NT2/D1 (cell line): Measurements from ENCODE around the gene NEU2.

ENCODE experiments used
- DNase-seq: peaks from one replicate; pipeline ENCODE4 v3.0.0-alpha.2; 2011; ENCODE audit warnings: low read depth, low spot score
- H3K27me3 ChIP-seq: 2 replicates; pipeline ENCODE4 v1.6.0; 2011; ENCODE audit warnings: mild to moderate bottlenecking; ENCODE audit not compliant: insufficient read length, insufficient read depth
- H3K36me3 ChIP-seq: 2 replicates; pipeline ENCODE4 v1.6.1; 2011; ENCODE audit warnings: mild to moderate bottlenecking, low read length, mixed read lengths; ENCODE audit not compliant: insufficient read depth, insufficient read length
- H3K4me1 ChIP-seq: 2 replicates; pipeline ENCODE4 v1.5.1; 2011; ENCODE audit not compliant: insufficient read depth, insufficient read length
- H3K4me3 ChIP-seq: 2 replicates; pipeline ENCODE4 v1.5.1; 2011; ENCODE audit warnings: low read depth; ENCODE audit not compliant: insufficient read length
- H3K9ac ChIP-seq: 2 replicates; pipeline ENCODE4 v1.6.0; 2011; ENCODE audit warnings: low read depth; ENCODE audit not compliant: insufficient read length
- H3K9me3 ChIP-seq: 2 replicates; pipeline ENCODE4 v1.5.1; 2011; ENCODE audit warnings: mild to moderate bottlenecking, low read length; ENCODE audit not compliant: insufficient read depth
- SUZ12 ChIP-seq: IDR thresholded peaks from 2 replicates; pipeline ENCODE4 v1.6.1; 2011; ENCODE audit not compliant: insufficient read length, insufficient read depth; ENCODE audit errors: extremely low read depth
- YY1 ChIP-seq: IDR thresholded peaks from 2 replicates; pipeline ENCODE4 v1.6.1; 2011; ENCODE audit not compliant: insufficient read length, insufficient read depth
- ZNF274 ChIP-seq: IDR thresholded peaks from 2 replicates; pipeline ENCODE4 v1.6.1; 2011; ENCODE audit warnings: mild to moderate bottlenecking, low read depth, low read length

NEU2 gene

GRCh38 chr2:233060980-233061590, 28.6 kb downstream of the NEU2 start:
- Histone ChIP-seq H3K4me3 (no peak overlapping the region), H3K4me1 (peaks cover 26% of the 10 kb centered on the region), H3K36me3 (no peaks in the 10 kb centered on the region), H3K9me3 (no peaks in the 10 kb centered on the region), H3K27me3 (peaks cover under 1% of the 10 kb centered on the region), H3K9ac (no peak overlapping the region)
- TF ChIP-seq YY1 = no peak
- TF ChIP-seq ZNF274 = no peak
- no peak for TF ChIP-seq SUZ12
- DNase-seq = no peak

- no peak overlapping the region for H3K4me3 ChIP-seq
- TF ChIP-seq SUZ12 (no peak), ZNF274 (no peak), YY1 (no peak)
These were observed 29.3 kb downstream of the NEU2 start for GRCh38 chr2:233061591-233062450.

GRCh38 chr2:233062451-233062850, 30.0 kb downstream of the NEU2 start:
- Histone ChIP-seq H3K27me3 (no peaks in the 10 kb centered on the region), H3K9ac (no peak overlapping the region), H3K4me3 (no peak overlapping the region), H3K9me3 (no peaks in the 10 kb centered on the region), H3K4me1 (peaks cover 26% of the 10 kb centered on the region), H3K36me3 (no peaks in the 10 kb centered on the region)
- TF ChIP-seq YY1 = no peak
- TF ChIP-seq ZNF274 = no peak
- no peak for TF ChIP-seq SUZ12
- DNase-seq = no peak

More at GRCh38 chr2:233061591-233062450, 29.3 kb downstream of the NEU2 start:
- Histone ChIP-seq H3K9me3 (no peaks in the 10 kb centered on the region), H3K9ac (no peak overlapping the region), H3K36me3 (no peaks in the 10 kb centered on the region), H3K27me3 (no peaks in the 10 kb centered on the region), H3K4me1 (peaks cover 26% of the 10 kb centered on the region)
- DNase-seq = no peak

GRCh38 chr2:233062946-233063268, 30.4 kb downstream of the NEU2 start:
- Histone ChIP-seq H3K4me3 (no peak overlapping the region), H3K9ac (peak overlapping the region; percentile 50), H3K36me3 (no peaks in the 10 kb centered on the region), H3K9me3 (no peaks in the 10 kb centered on the region), H3K4me1 (peaks cover 26% of the 10 kb centered on the region), H3K27me3 (no peaks in the 10 kb centered on the region)
- no peak for DNase-seq
- TF ChIP-seq YY1 = no peak
- no peak for TF ChIP-seq ZNF274
- TF ChIP-seq SUZ12 = no peak

GRCh38 chr2:233063269-233063975, 30.9 kb downstream of the NEU2 start:
- H3K4me3 ChIP-seq = no peak overlapping the region
- DNase-seq = no peak
- TF ChIP-seq YY1 = no peak
- no peak for TF ChIP-seq SUZ12
- no peak for TF ChIP-seq ZNF274
- no peaks in the 10 kb centered on the region for H3K27me3 ChIP-seq
- H3K4me1 ChIP-seq = peaks cover 26% of the 10 kb centered on the region
- H3K9me3 ChIP-seq = no peaks in the 10 kb centered on the region
- H3K9ac ChIP-seq = peak overlapping the region; percentile 50
- H3K36me3 ChIP-seq = no peaks in the 10 kb centered on the region

- Histone ChIP-seq H3K4me1 (peaks cover 29% of the 10 kb centered on the region), H3K9ac (no peak overlapping the region), H3K4me3 (no peak overlapping the region), H3K9me3 (no peaks in the 10 kb centered on the region), H3K36me3 (no peaks in the 10 kb centered on the region), H3K27me3 (no peaks in the 10 kb centered on the region)
- no peak for TF ChIP-seq SUZ12
- TF ChIP-seq ZNF274 = no peak
- no peak for TF ChIP-seq YY1
- no peak for DNase-seq
These were observed 31.5 kb downstream of the NEU2 start for GRCh38 chr2:233063976-233064411.
